Esophagus muscularis mucosa (tissue), 4 donors: ENCODE data around the gene AJUBA.

Experiments used
- CTCF ChIP-seq, 3 experiments: fragments of 200-600 bp in 2 of 3; fragments of 450-650 bp in 1 of 3; sonication (generic) in 2 of 3; IDR thresholded peaks; one replicate each; pipeline ENCODE4 v1.5.1; 2017 to 2019; ENCODE audit warnings: antibody characterized with exemption in 3 of 3, mild to moderate bottlenecking in 2 of 3, moderate library complexity in 1 of 3
- EP300 ChIP-seq: sonication (generic); formaldehyde crosslinking; IDR thresholded peaks from one replicate; pipeline ENCODE4 v1.6.1; 2017; ENCODE audit warnings: antibody characterized with exemption
- POLR2A ChIP-seq: fragments of 450-650 bp; IDR thresholded peaks from one replicate; pipeline ENCODE4 v1.6.1; 2017; ENCODE audit warnings: antibody characterized with exemption, moderate library complexity, mild to moderate bottlenecking, low read depth

DNA sequence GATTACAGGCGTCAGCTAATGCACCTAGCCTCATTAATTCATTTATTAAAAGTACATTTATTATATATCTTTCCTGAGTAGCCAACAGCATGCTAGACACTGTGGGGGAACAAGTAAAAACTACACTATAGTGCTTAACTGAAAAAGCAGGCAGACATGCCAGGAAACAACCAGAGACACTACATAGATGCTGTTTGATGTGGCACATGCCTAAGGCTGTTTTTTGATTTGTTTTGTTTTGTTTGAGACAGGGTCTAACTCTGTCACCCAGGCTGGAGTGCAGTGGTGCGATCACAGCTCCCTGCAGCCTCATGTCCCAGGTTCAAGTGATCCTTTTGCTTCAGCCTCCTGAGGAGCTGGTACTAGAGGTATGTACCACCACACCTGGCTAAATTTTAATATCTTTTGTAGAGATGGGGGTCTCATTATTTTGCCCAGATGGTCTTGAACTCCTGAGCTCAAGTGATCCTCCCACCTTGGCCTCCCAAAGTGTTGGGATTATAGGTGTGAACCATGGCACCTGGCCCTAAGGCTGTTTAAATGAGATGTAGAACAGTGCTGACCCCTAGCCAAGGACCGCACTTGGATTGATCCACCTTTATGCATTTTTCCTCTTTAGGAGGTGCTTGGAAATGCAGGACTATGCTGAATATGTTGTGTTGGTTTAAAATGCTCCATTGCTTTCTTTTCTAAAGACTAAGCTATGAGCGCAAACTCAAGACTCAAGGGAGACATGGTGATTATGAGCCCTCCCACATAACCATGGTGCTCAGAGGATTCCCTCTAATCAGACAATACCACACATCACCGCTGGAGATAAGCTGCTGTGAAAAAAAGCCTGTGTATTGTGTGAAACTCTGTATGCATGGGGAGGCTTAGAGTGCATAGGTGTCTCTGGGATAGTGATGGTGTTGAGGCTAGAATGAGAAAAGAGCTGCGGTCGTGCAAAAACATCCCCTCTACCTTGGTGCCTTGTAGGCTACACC lies 38.1 kb upstream of the AJUBA start:
- TF ChIP-seq CTCF (IDR thresholded peaks at IDR 0.05) (no peak), EP300 (no peak), POLR2A (no peak)
